ENCODE measurements around the gene MYT1.

Gene MYT1

DNA sequence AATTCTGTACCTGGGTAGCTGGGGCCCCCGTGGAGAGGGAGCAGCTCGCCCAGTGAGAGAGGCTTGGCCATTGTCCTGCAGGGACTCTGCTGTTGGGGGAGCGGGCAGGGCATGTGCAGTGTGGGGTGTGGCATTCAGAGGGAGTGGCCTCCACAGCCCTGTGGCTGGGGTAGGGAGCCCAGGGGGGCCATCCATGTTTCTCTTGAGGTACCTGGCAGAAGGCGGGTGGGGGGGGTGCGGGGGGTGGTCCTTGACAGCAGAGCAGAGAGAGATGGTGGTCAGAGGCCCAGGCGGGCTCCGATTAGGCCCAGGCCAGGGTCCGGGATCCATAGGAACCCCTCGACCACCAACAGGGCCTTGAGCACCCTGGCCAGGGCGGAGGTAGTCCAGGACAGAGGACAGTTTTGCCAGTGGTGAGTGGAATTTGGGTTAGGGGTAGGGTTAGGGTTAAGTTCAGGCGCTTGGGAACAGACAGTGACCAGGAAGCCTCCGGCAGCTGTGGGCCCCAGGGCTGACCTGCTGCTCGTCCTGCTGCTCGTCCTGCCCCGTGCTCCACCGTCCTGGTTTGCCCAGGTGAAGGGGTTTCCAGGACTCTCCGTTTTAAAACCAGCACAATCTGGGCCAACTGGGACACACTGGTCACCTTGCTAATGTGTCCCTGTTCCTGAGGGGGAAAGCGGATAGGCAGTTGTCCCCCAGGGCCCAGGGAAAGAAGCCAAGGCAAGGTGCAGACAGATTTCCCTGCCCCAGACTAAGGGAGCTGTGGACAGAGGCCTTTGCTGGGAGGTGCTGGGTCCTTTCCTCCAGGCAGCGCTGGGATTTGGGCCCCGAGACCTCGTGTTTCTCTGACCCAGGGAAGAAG, 24.8 kb upstream of the MYT1 start:
- DNase-seq (ENCODE audit: low read depth, low spot score) = no peak

DNA sequence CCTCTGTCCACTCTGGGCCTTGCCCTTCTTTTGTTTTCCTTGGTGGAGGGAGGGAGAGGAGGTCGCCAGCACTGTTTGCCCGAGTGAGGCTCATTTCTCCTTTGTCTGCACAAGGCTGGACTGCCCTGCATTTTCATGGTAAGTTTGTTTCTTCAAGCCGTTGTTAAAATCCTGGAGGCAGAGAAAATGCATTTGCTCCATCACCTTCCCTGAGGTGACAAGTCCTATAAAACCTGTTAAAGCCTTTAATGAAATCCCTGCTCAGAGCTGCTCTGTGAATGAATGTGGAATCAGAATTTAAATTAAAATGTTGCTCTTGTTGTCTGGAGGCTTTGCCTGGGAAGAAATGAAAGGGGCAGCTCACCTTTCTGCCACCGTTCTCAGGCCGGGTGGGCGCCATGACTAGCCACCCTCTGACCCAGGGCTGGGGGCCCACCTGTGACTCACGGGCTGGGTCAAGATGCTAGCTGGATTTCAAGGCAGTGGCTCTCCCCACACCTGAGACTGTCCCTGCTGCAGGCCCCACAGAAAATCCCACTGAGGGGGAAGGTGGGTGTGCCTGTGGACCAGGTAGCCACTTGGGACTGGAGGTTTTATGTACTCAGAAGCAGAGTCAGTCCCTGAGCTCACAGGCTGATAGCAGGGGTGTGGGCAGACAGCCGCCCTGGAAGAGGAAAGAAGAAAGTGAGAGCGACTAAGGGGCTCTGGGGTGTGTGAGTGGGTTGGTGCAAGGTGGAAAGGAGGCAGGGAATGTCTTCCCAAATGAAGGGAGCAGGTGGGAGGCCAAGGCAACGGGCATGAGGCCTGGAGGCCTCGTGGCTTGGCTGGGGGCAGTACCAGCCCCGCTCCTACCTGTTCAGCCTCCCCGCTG, 24.0 kb upstream of the MYT1 start:
- DNase-seq (ENCODE audit: low read depth, low spot score) = no peak

DNA sequence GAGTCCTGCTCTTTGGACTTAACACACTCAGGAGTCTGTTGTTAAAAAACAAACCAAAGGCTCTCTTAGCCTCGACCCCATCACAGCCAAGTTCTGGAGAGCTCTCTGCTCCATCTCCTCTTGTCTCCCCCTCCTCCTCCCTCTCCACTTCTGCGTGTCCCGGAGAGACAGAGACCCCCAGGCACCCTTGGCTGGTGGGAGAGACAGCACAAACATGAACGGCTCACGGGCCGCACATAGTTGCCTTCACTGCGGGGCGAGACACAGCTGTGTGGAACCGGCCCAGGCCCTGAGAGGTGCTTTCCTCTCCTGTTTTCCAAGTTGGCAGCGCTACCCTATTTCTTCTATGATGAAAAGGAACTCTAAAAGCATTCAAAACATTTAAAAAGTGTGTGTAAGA, 23.3 kb upstream of the MYT1 start:
- no peak for DNase-seq (ENCODE audit: low read depth, low spot score)

DNA sequence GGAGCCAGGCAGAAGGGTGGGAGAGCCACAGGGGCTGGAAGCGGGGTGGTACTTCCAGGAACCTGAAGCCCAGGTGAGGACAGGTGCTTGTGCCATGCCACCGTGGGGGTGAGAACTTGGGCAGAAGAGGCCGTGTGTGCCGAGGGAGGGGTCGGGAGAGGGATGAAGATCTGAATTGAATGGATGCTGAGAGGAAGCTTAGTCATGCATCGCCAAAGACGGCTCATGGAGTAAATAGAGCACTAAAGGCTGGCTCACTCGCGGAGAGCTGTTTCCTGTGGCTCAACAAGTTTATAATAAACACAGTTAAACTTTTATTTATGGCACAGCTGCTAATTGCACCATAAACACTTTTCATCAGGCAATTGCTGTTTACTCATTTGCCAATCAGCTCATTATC, 21.7 kb upstream of the MYT1 start:
- DNase-seq (ENCODE audit: low read depth, low spot score) = no peak

DNA sequence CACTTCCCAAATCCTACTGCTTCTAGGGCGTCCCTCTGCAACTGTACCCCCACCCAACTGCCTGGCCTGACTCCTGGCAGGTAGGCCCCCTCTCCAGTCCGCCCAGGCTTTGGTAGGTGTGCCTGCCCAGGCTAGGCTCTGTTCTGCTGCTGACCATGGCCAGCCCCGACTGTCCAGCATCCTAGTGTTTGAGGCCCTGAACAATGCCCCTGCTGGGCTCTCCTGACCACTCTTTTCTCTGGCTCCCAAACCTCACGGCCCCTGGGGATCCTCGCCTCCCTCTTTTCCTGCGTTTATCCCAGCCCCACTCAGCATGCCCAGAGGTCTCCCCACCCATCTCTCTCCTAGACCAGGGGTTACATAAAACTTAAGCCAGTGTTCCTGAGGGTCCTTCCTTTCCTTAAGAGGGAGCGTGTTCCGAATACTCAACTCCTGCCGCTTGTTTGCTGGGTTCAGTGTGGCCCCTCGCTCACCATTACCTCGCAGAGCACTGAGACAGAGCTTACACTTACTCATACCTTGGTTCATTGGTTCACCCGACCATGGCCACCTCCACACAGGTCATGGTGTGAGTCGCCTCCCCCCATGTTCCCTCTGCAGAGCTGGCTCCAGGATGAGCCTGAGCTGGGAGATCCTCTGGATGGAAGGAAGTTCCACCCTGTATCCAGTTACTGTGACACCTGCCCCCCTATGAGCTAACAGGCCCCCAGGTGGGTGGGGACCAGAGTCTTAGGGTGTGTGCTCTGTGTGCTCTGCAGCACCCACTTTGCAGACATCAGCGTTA, 21.0 kb upstream of the MYT1 start:
- DNase-seq (ENCODE audit: low read depth, low spot score) = no peak

DNA sequence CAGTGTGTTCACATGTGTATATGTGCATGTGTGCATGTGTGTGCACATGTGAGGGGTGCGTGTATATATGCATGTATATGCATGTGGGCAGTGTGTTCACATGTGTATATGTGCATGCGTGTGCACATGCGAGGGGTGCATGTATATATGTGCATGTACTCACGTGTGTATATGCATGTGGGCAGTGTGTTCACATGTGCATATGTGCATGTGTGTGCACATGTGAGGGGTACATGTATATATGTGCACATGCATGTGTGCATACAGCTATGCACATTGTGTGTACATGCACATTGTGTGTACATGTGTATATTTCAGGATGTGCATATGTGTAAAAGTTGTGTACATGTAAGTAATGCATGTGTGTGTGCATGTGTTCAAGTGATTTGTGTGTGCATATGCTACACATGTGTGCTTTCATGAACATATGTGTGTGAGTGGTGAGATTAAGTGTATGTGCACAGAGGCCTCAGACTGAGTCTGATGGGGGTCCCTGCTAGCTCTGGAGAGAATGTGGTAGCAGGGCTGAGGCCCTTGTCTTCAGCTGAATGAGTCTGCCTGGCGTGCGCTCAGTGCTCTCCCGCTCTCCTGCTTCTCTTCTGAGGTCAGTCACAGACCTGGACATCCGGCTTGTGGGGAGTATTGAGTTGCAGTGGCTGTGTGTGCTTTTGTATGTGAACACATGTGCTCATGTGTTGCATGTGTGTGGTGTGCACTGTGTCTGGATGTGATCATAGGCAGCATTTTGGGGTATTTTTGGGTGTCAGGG, 19.9 kb upstream of the MYT1 start:
- DNase-seq (ENCODE audit: low read depth, low spot score) = no peak

DNA sequence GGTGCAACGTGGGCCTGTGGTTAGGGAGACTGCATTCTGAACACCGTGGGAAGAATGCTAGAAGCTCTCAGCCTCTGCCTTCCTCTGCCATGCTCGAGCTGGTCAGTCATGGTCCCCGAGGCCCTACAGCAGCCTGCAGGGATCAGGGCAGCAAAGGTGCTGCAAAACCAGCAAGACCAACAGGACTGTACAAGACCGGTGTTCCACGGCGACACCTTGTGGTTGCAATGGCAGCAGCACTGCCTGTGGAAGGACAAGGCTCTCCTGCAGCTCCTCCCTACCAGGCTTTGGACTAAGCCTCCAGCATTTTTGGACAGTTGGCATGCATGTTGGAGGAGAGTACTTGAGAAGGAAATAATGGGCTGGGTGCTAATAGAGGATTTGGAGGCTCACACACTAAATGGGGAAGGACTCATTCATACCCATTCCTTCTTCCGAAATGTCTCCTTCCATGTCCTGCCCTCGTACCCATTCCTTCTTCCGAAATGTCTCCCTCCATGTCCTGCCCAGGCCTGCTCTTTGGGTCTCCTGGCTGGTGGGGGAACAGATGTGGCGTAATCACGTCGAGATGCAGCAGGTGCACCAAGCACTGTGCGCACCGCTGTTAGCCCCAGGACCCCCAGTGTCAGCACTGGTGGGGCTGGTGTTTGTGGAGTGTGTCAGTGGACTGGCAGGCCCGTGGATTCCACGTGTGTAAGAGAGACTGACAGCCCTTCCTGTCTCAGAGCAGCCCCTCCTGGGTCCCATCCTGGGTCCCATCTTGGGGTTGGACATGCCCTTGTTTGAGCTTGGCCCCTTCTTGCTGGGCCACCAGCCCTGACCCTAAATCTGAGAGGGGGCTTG, 18.6 kb upstream of the MYT1 start:
- DNase-seq (ENCODE audit: low read depth, low spot score) = no peak

DNA sequence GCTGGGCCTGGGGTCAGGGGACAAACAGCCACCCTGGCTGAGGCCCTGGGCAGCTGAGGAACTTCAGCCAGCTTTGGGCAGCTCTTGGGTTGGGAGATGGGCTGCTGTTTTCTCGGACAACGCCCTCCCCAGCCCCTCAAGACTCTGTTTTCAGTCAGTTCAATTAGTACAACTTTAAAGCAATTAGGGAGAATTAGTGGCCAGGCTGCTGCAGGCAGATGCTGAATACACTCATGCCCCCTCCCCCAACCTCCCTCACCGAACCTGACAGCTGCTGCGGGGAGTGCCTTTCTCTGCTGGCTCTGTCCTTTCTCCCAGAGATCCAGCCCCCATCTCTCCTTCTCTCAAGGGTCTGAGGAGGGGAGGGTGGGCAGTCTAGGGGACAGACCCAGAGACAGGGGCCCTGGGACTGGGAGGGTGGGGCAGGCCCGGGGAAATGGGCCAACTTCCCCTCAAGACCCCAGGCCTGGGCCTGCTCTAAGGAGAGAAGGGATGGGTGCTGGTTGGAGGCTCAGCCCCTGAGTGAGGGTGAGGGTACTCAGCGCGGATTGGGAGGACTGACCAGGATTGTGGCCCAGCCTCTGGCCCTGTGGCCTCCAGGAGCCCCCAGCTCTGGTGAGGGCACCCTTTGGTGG, 17.8 kb upstream of the MYT1 start:
- no peak for DNase-seq (ENCODE audit: low read depth, low spot score)

DNA sequence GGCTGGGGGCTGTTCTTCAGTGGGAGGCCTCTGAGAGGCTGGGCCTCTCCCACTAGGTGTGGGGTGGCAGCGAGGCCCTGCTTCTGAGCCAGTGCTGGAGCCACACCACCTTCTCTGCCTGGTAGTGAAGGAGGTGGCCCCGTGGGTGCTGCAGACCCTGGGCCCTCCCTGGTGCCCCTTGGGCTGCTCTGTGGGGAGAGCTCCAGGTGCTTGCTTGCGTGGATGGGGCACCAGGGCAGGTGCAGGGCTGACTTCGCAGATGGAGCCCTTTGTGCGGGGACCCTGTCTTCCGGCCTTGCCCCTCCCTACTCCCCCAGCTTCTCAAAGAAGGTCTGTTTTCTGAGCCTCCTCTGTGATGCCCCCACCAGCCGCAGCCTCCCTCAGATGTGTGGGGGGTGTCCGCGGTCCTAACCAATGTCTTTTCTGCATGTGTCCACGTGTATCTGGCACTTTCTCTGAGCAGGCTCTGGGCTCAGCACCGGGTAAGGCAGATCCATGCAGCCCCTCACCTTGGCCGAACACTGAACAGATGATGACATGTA, 17.2 kb upstream of the MYT1 start:
- DNase-seq (ENCODE audit: low read depth, low spot score) = no peak

DNA sequence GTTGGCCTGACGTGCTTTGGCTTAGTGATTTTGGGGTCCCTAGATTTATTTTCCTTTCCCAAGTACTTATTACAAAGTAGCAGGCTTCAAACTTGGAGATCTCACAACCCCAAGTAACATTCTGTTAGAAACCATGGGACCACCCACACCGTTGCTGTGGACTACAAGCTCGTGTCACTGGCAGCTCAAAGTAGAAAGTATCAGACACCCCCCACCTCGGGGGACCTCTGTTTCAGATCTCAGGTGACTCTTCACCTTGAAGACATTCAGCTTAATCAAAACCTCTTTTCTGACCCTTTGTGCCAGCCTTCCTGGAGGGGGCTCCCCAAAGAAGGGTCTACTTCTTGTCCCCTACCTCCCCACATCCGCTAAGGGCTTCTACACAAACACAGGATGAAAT, 15.7 kb upstream of the MYT1 start:
- no peak for DNase-seq (ENCODE audit: low read depth, low spot score)

DNA sequence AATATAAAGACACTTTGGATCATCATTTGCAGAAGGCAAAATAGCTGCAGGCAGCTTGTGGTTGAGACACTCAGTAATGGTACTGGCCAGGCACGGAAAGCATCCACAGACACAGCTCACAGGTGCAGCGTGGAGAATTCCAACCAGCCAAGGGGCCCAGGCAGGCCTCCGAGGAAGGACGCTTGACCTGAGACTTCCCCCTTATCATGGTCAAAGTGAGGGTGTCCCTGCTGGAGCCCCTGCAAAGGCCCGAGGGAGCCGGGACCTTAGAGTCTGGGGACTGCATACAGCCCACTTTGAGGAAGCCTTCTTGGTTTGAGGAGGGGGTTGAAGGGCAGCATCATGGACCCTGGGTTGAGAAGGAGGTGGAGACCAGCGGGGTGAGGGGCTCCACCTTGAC, 15.1 kb upstream of the MYT1 start:
- no peak for DNase-seq (ENCODE audit: low read depth, low spot score)

DNA sequence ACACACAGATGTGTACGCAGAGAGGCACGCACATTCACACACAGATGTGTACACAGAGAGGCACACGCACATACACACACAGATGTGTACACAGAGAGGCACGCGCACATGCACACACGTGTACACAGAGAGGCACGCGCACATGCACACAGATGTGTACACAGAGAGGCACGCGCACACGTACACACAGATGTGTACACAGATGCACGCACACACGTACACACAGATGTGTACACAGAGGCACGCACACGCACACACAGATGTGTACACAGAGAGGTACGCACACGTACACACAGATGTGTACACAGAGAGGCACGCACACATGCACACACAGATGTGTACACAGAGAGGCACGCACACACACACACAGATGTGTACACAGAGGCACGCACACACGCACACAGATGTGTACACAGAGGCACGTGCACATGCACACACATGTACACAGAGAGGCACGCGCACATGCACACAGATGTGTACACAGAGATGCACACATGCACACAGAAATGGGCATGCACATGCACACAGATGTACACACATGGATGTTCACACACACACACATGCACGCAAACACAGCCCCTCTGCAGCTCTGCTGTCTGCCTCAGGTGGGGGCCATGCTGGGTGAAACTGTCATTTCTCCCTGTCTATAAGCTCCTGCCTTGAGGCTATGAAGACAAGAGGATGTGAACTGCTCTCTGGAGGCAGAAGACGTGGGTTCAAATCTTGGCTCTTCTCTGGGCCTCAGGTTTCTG, 14.3 kb upstream of the MYT1 start:
- no peak for DNase-seq (ENCODE audit: low read depth, low spot score)

DNA sequence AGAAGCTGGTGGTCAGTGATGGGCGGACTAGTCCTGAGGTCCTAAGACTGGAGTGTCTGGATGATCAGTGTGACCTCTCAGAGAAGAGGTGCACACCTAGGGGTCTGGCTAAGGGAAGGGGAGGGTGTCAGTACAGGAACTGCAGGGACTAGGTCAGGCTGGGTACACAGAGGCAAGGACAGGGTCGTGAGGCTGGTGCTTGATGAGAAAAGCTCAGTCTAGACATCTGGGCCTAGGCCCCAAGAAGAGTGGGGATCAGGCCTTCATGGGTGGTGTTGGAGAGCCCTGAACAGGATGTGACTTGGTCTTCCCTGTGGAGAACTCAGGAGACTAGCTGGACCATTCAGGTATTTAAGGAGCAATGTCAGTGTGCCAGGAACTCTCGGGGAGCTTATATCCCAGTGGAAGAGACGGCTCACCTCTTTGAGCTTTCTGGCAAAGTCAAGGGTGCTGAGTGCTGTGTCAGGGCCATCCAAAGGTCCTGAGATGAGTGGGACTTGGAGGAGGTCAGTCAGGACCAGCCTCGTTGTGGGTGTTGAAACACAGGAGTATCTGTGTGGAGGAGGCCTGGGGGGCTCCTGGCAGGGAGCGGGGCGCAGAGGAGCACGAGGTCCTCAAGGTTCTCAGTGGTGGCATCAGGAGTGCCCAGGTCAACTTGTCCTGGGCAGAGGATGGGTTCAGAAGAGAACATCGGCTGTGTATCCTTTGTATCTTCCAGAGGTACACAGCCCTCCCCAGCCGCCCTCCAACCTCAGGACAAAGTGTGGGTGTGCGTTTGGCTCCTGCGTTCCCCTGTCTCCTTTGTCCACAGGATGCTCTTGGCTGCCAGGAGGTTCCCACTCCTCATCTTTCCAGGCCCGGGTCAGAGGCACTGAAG, 13.3 kb upstream of the MYT1 start:
- DNase-seq (ENCODE audit: low read depth, low spot score) = no peak

DNA sequence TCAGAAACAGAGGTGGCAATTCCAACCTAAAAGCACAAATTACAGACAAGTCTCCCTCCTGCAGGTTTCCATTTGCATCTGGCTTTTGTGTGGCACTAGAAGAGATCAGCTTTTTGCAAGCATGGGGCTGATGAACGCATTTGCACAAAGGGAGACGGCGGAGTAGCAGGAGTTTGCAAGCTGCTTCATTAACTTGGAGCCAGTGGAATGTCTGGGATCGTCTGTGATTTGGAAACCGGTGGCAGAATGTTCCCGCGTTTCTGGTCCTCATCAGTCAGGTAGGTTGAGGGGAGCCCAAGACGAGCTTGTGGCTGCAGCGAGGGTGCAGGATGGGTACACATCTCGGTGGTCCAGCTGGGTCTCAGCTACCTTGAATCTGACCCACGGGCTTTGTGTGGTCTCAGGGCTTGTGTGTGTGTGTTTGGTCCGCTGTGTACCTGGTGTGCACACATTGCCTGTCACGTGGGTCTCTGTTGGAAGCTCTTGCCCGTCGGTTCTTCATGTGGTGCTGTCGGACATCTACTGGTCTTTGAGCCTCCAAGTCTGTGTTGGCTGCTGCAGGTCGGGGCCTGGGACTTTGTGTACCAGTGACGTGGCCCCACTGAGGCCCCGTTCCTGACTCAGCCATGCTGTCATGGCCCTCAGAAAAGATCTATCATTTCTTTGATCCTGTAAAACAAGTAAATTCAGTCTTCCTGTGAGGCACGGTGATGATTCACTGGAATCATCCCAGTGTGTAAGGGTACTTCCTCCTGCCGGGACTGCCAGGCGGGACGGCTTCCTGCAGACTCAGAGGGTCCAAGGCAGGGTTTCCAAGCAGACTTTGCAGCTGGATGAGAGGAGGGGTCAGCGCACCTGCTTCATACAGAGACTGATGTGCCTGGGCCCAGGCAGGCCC, 12.4 kb upstream of the MYT1 start:
- peak; percentile 19 for DNase-seq (ENCODE audit: low read depth, low spot score)

DNA sequence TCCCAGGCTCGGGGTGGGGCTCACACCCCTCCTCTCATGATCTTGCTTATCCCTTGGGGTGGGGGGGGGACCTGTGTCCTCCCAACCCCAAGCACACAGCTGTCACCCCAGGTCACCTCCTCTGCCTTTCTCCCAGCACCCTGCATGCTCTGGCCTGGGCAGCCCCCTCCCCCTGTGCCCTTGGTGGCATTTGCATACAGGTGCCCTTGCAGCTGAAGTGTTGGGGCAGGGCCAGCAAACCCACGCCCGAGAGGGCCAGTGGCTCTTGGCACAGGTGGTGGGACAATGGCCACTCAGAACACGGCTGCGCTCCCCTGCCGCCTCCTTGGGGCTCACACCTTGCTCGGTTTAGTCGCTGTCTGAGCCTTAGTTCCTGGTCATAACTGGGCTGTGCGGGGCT, 11.3 kb upstream of the MYT1 start:
- DNase-seq (ENCODE audit: low read depth, low spot score) = no peak

DNA sequence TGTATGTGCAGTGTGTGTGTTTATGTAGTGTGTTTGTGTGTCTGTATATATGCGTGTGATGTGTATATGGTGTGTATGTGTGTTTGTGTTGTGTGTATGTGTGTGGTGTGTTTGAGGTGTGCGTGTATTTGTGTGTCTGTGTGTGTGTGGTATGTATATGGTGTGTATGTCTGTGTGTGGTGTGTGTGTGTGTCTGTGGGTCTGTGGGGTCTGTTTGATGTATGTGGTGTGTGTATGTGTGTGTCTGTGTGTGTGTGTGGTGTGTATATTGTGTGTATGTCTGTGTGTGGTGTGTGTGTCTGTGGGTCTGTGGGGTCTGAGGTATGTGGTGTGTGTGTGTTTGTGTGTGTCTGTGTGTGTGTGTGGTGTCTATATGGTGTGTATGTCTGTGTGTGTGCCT, 10.8 kb upstream of the MYT1 start:
- no peak for DNase-seq (ENCODE audit: low read depth, low spot score)

Data from astrocyte of the hippocampus (primary cell).